IMR-90 (cell line): ENCODE data around the gene CHDH. TPM values are rescaled to one million over a fixed set of nuclear protein-coding genes. Genes with fewer than 3 reads are reported as not detected.

Experiments
- ATAC-seq: fragments of 200-7000 bp; cut with Tn5 transposase; 2 replicates; pipeline ENCODE4 v1.9.1; 2020; ENCODE audit warnings: low read depth, mild to moderate bottlenecking, moderate library complexity
- BruUV-seq: library from RNA; stranded (reverse); fragments of 400-500 nt; replicated peaks from 2 replicates; lab custom pipeline; 2021; lab: Mats Ljungman, UMichigan
- CTCF ChIA-PET: fragments of 300-600 bp; formaldehyde crosslinking; extraction: SDS; loops from one replicate; lab custom pipeline; 2021; ENCODE audit warnings: antibody characterized with exemption; lab: Yijun Ruan, JAX
- POLR2A ChIA-PET: fragments of 300-600 bp; sonication (Branson Sonifier 250); formaldehyde crosslinking; loops from one replicate; lab custom pipeline; 2022; ENCODE audit warnings: antibody characterized with exemption; ENCODE audit not compliant: unreplicated experiment; lab: Charles Lee
- DNase-seq: peaks from one replicate; pipeline ENCODE4 v3.0.0; 2013
- H2AFZ ChIP-seq: replicated peaks from 2 replicates; pipeline ENCODE3; 2013; ENCODE audit warnings: low read length, mild to moderate bottlenecking; ENCODE audit not compliant: poor library complexity
- H2AK5ac ChIP-seq: 2 replicates; pipeline ENCODE4 v1.6.1; 2013; ENCODE audit warnings: low read depth, low read length, inconsistent platforms
- H2AK9ac ChIP-seq: replicated peaks from 2 replicates; pipeline ENCODE3; 2013; ENCODE audit warnings: mild to moderate bottlenecking, low read depth, low read length, moderate library complexity; ENCODE audit not compliant: poor library complexity
- H2BK120ac ChIP-seq: 2 replicates; pipeline ENCODE4 v1.6.1; 2013; ENCODE audit warnings: low read depth, low read length, inconsistent platforms
- H2BK15ac ChIP-seq: 3 replicates; pipeline ENCODE4 v1.6.1; 2013; ENCODE audit warnings: low read depth, low read length, inconsistent platforms
- H2BK20ac ChIP-seq: 2 replicates; pipeline ENCODE4 v1.6.1; 2013; ENCODE audit warnings: low read depth, mild to moderate bottlenecking, inconsistent platforms, low read length, moderate library complexity
- H2BK5ac ChIP-seq: 2 replicates; pipeline ENCODE4 v1.6.1; 2013; ENCODE audit warnings: mild to moderate bottlenecking, low read depth, low read length, inconsistent platforms; ENCODE audit not compliant: poor library complexity, severe bottlenecking
- H3K14ac ChIP-seq: replicated peaks from 2 replicates; pipeline ENCODE4 v1.6.1; 2013; ENCODE audit warnings: low read depth, low read length, inconsistent platforms
- H3K18ac ChIP-seq: 2 replicates; pipeline ENCODE4 v1.6.1; 2013; ENCODE audit warnings: low read depth, low read length, control low read depth
- H3K23ac ChIP-seq: 2 replicates; pipeline ENCODE4 v1.6.1; 2013; ENCODE audit warnings: low read depth, low read length, inconsistent platforms
- H3K27ac ChIP-seq: 2 replicates; pipeline ENCODE4 v1.5.1; 2013; ENCODE audit warnings: mild to moderate bottlenecking, control low read depth, low read length; ENCODE audit not compliant: insufficient read depth
- H3K27me3 ChIP-seq: 2 replicates; pipeline ENCODE4 v1.6.1; 2013; ENCODE audit warnings: low read length; ENCODE audit not compliant: control insufficient read depth, insufficient read depth
- H3K36me3 ChIP-seq: 2 replicates; pipeline ENCODE4 v1.6.1; 2013; ENCODE audit warnings: low read length, mixed read lengths; ENCODE audit not compliant: control insufficient read depth, insufficient read depth
- H3K4ac ChIP-seq: 2 replicates; pipeline ENCODE4 v1.6.1; 2013; ENCODE audit warnings: low read depth, low read length, inconsistent platforms
- H3K4me1 ChIP-seq: 2 replicates; pipeline ENCODE4 v1.6.1; 2013; ENCODE audit warnings: low read length, mixed read lengths; ENCODE audit not compliant: control insufficient read depth, insufficient read depth
- H3K4me2 ChIP-seq: 2 replicates; pipeline ENCODE4 v1.6.1; 2013; ENCODE audit warnings: low read depth, mild to moderate bottlenecking, control low read depth, low read length, moderate library complexity
- H3K4me3 ChIP-seq: 2 replicates; pipeline ENCODE4 v1.5.1; 2013; ENCODE audit warnings: low read depth, mild to moderate bottlenecking, control low read depth, low read length, moderate library complexity; ENCODE audit not compliant: insufficient read depth
- H3K56ac ChIP-seq: 2 replicates; pipeline ENCODE4 v1.6.1; 2013; ENCODE audit warnings: low read length, inconsistent platforms; ENCODE audit not compliant: insufficient read depth; ENCODE audit errors: extremely low read depth
- H3K79me1 ChIP-seq, 2 experiments: 2 replicates each; pipeline ENCODE4 v1.6.1; 2013; ENCODE audit warnings: low read length in 2 of 2, inconsistent platforms in 1 of 2, low read depth in 1 of 2
- H3K9ac ChIP-seq: 2 replicates; pipeline ENCODE4 v1.6.1; 2013; ENCODE audit warnings: low read depth, low read length, control low read depth
- H3K9me1 ChIP-seq: 2 replicates; pipeline ENCODE4 v1.6.1; 2013; ENCODE audit warnings: low read length, inconsistent platforms; ENCODE audit not compliant: insufficient read depth
- H3K9me3 ChIP-seq: 2 replicates; pipeline ENCODE4 v1.6.1; 2013; ENCODE audit warnings: low read length; ENCODE audit not compliant: control insufficient read depth, insufficient read depth
- H4K20me1 ChIP-seq: 2 replicates; pipeline ENCODE4 v1.6.1; 2013; ENCODE audit warnings: low read length, inconsistent platforms; ENCODE audit not compliant: insufficient read depth
- H4K5ac ChIP-seq: 2 replicates; pipeline ENCODE4 v1.6.1; 2013; ENCODE audit warnings: mild to moderate bottlenecking, low read depth, low read length, control low read depth
- H4K8ac ChIP-seq, 2 experiments: 2 replicates each; pipeline ENCODE4 v1.6.1; 2013; ENCODE audit warnings: low read depth in 2 of 2, low read length in 2 of 2, control low read depth in 1 of 2, inconsistent platforms in 1 of 2
- H4K91ac ChIP-seq: 2 replicates; pipeline ENCODE4 v1.6.1; 2013; ENCODE audit warnings: low read depth, low read length, inconsistent platforms; ENCODE audit not compliant: insufficient read depth
- BHLHE40 ChIP-seq: fragments of 150-350 bp; IDR thresholded peaks from 2 replicates; pipeline ENCODE4 v1.6.1; 2016; ENCODE audit warnings: mild to moderate bottlenecking, low read depth, low read length
- CEBPB ChIP-seq: IDR thresholded peaks from 2 replicates; pipeline ENCODE4 v1.6.1; 2012; ENCODE audit warnings: low read depth, low read length, improper control_type of control experiment
- CHD1 ChIP-seq: IDR thresholded peaks from 2 replicates; pipeline ENCODE4 v1.6.1; 2012; ENCODE audit warnings: low read depth, low read length, improper control_type of control experiment
- FOS ChIP-seq: fragments of 150-350 bp; IDR thresholded peaks from 2 replicates; pipeline ENCODE4 v1.6.1; 2016; ENCODE audit warnings: low read depth, low read length
- MAFK ChIP-seq: IDR thresholded peaks from 2 replicates; pipeline ENCODE4 v1.6.1; 2012; ENCODE audit warnings: low read depth, low read length, improper control_type of control experiment
- MAZ ChIP-seq: IDR thresholded peaks from 2 replicates; pipeline ENCODE4 v1.6.1; 2012; ENCODE audit warnings: low read depth, mild to moderate bottlenecking, low read length, improper control_type of control experiment, moderate library complexity, borderline replicate concordance
- MXI1 ChIP-seq: IDR thresholded peaks from 2 replicates; pipeline ENCODE4 v1.6.1; 2012; ENCODE audit warnings: low read depth, mild to moderate bottlenecking, low read length, moderate library complexity, borderline replicate concordance
- NFE2L2 ChIP-seq: fragments of 150-350 bp; IDR thresholded peaks from 2 replicates; pipeline ENCODE4 v1.6.1; 2016; ENCODE audit warnings: low read depth, mild to moderate bottlenecking, low read length
- POLR2A ChIP-seq: IDR thresholded peaks from 2 replicates; pipeline ENCODE4 v1.6.1; 2012; ENCODE audit warnings: mild to moderate bottlenecking, low read depth, low read length
- RAD21 ChIP-seq: IDR thresholded peaks from 2 replicates; pipeline ENCODE4 v1.6.1; 2012; ENCODE audit warnings: low read length, improper control_type of control experiment
- RCOR1 ChIP-seq: IDR thresholded peaks from 2 replicates; pipeline ENCODE4 v1.6.1; 2012; ENCODE audit warnings: mild to moderate bottlenecking, low read length, improper control_type of control experiment; ENCODE audit not compliant: insufficient replicate concordance
- RFX5 ChIP-seq: IDR thresholded peaks from 2 replicates; pipeline ENCODE4 v1.8.0; 2012; ENCODE audit warnings: low read depth, mild to moderate bottlenecking, low read length, moderate library complexity
- SMC3 ChIP-seq: fragments of 150-350 bp; IDR thresholded peaks from 2 replicates; pipeline ENCODE4 v1.6.1; 2016; ENCODE audit warnings: low read depth, mild to moderate bottlenecking, antibody characterized with exemption, low read length, moderate library complexity
- WGBS, 2 experiments: methylation state at CpG; one replicate each; pipeline versions ENCODE4 v1.1.5 to v1.1.7; 2013; ENCODE audit warnings: missing lambda C conversion rate in 2 of 2; ENCODE audit not compliant: insufficient read length in 1 of 2; ENCODE audit errors: extremely low coverage in 2 of 2; 5-methylcytosine and 5-hydroxymethylcytosine counted together
- dilution Hi-C: fragments of 300-500 bp; cut with HindIII; formaldehyde crosslinking; loops from one replicate; pipeline ENCODE4 v1.14.3; 2018; ENCODE audit warnings: low sequenced_read_pairs; ENCODE audit not compliant: unreplicated experiment
- in situ Hi-C: fragments of 300-500 bp; cut with MboI; formaldehyde crosslinking; loops from 3 replicates; pipeline ENCODE4 v1.14.3; 2019; ENCODE audit warnings: low sequenced_read_pairs, inconsistent platforms, mixed read lengths
- intact Hi-C: fragments of 100-400 bp; cut with micrococcal nuclease; formaldehyde crosslinking; loops from 2 replicates; pipeline ENCODE4 v1.10.0; 2022
- polyA plus RNA-seq, 3 experiments: library from polyadenylated mRNA; depleted of rRNA; stranded (reverse); fragments of >200 nt; gene quantifications; 2 replicates each; pipeline ENCODE4 v1.2.3, GENCODE V29; 2012; ENCODE audit warnings: low replicate concordance in 1 of 3
- total RNA-seq: library from RNA; depleted of rRNA; stranded (reverse); fragments of >200 nt; gene quantifications from 2 replicates; pipeline ENCODE4 v1.2.3, GENCODE V29; 2012
- TF ChIP-seq, protein P1 (sequence below): fragments of 150-350 bp; IDR thresholded peaks from 2 replicates; pipeline ENCODE4 v1.6.1; 2016; ENCODE audit warnings: low read depth, mild to moderate bottlenecking, low read length, moderate library complexity, borderline replicate concordance
- TF ChIP-seq, protein P2 (sequence below): conservative IDR thresholded peaks from 2 replicates; pipeline ENCODE4 v1.5.1; 2012; ENCODE audit warnings: mild to moderate bottlenecking, low read depth, low read length, improper control_type of control experiment
- TF ChIP-seq, protein P3 (sequence below): fragments of 150-350 bp; IDR thresholded peaks from 2 replicates; pipeline ENCODE4 v1.6.1; 2017; ENCODE audit warnings: mild to moderate bottlenecking, antibody characterized with exemption, low read length, low read depth

CHDH gene
- total and polyA plus RNA-seq, 2 of the 4 experiments (the other 2 are of a cell fraction) = under 0.01 to 0.19 TPM

DNA sequence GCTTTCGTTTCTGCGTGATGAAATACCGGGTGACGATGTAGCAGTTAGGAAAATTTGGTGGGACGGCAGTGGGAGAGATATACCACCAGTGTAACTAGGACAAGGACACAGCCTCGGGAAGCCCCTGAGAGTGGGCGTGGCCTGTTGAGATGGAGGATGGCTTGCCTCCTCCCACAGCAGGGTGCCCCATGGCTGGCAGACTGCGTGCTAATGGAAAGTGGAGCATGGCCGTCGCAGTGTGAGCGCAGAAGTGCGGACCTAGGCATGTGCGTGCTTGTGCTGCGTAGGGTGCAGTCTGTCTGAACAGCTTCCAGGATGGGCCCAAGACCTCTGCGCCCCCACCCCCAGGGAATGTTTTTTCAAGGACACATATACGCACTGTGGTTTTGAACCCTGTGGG, 56.8 kb downstream of the CHDH start:
- BruUV-seq = no TSS peak
- in situ Hi-C loops = no loop called here
- no peak overlapping the region for H4K8ac ChIP-seq

More for the DNA sequence above, 56.8 kb downstream of the CHDH start:
- CTCF ChIA-PET = no interaction called here
- no peak overlapping the region for H3K4ac ChIP-seq
- DNase-seq (no peak), ATAC-seq (no peak)
- dilution Hi-C loops (no loop called here), intact Hi-C loops (no loop called here)
- TF ChIP-seq CHD1 (no peak), MAFK (no peak), FOS (no peak), MXI1 (no peak), NFE2L2 (no peak), CEBPB (no peak), RCOR1 (no peak), POLR2A (no peak), RAD21 (no peak), MAZ (no peak), BHLHE40 (no peak), RFX5 (no peak), SMC3 (no peak)
- TF ChIP-seq, protein P1, sequence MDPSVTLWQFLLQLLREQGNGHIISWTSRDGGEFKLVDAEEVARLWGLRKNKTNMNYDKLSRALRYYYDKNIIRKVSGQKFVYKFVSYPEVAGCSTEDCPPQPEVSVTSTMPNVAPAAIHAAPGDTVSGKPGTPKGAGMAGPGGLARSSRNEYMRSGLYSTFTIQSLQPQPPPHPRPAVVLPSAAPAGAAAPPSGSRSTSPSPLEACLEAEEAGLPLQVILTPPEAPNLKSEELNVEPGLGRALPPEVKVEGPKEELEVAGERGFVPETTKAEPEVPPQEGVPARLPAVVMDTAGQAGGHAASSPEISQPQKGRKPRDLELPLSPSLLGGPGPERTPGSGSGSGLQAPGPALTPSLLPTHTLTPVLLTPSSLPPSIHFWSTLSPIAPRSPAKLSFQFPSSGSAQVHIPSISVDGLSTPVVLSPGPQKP = no peak
- TF ChIP-seq, protein P2, sequence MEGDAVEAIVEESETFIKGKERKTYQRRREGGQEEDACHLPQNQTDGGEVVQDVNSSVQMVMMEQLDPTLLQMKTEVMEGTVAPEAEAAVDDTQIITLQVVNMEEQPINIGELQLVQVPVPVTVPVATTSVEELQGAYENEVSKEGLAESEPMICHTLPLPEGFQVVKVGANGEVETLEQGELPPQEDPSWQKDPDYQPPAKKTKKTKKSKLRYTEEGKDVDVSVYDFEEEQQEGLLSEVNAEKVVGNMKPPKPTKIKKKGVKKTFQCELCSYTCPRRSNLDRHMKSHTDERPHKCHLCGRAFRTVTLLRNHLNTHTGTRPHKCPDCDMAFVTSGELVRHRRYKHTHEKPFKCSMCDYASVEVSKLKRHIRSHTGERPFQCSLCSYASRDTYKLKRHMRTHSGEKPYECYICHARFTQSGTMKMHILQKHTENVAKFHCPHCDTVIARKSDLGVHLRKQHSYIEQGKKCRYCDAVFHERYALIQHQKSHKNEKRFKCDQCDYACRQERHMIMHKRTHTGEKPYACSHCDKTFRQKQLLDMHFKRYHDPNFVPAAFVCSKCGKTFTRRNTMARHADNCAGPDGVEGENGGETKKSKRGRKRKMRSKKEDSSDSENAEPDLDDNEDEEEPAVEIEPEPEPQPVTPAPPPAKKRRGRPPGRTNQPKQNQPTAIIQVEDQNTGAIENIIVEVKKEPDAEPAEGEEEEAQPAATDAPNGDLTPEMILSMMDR = no peak
- TF ChIP-seq, protein P3, sequence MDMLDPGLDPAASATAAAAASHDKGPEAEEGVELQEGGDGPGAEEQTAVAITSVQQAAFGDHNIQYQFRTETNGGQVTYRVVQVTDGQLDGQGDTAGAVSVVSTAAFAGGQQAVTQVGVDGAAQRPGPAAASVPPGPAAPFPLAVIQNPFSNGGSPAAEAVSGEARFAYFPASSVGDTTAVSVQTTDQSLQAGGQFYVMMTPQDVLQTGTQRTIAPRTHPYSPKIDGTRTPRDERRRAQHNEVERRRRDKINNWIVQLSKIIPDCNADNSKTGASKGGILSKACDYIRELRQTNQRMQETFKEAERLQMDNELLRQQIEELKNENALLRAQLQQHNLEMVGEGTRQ = no peak
- no peak overlapping the region for H3K4me3 ChIP-seq
- no peak overlapping the region for H3K56ac ChIP-seq
- POLR2A ChIA-PET = no interaction called here
- no peak overlapping the region for H2AK9ac ChIP-seq
- 82% methylated on average over 9 of the region's 16 CpGs; no CpG with 5 or more reads in 1 of the 2 experiments for WGBS, 2 experiments
- peaks cover 19% of the 10 kb centered on the region for H3K27me3 ChIP-seq
- no peak overlapping the region for H2BK5ac ChIP-seq
- H3K23ac ChIP-seq = no peak overlapping the region
- no peaks in the 10 kb centered on the region for H3K79me1 ChIP-seq
- no peak overlapping the region for H3K9ac ChIP-seq
- H3K27ac ChIP-seq = no peak overlapping the region
- no peak overlapping the region for H3K14ac ChIP-seq
- no peaks in the 10 kb centered on the region for H3K9me3 ChIP-seq
- no peaks in the 10 kb centered on the region for H3K4me1 ChIP-seq
- no peak overlapping the region for H2AFZ ChIP-seq
- H3K9me1 ChIP-seq = no peaks in the 10 kb centered on the region
- no peaks in the 10 kb centered on the region for H4K20me1 ChIP-seq
- no peak overlapping the region for H2BK15ac ChIP-seq
- no peak overlapping the region for H2BK20ac ChIP-seq
- no peak overlapping the region for H3K4me2 ChIP-seq
- no peak overlapping the region for H2AK5ac ChIP-seq
- no peak overlapping the region for H3K18ac ChIP-seq
- no peak overlapping the region for H4K91ac ChIP-seq
- no peak overlapping the region for H2BK120ac ChIP-seq
- no peaks in the 10 kb centered on the region for H3K36me3 ChIP-seq
- no peak overlapping the region for H4K5ac ChIP-seq
